H1 (cell line): ENCODE results near the gene RNF130. TPM values are rescaled to one million over a fixed set of nuclear protein-coding genes. Genes with fewer than 3 reads are reported as not detected.

Source experiments
- BRCA1 ChIP-seq: IDR thresholded peaks from 2 replicates; pipeline ENCODE4 v1.6.1; 2012; ENCODE audit warnings: low read depth, low read length, improper control_type of control experiment
- CTCF ChIP-seq, 3 experiments: IDR thresholded peaks; 1 replicate in 2 of 3; 2 replicates in 1 of 3; pipeline versions ENCODE4 v1.5.1 to v1.6.1; 2011; ENCODE audit warnings: low read length in 3 of 3, mild to moderate bottlenecking in 3 of 3, inconsistent platforms in 2 of 3, low read depth in 1 of 3, moderate library complexity in 1 of 3; ENCODE audit not compliant: insufficient read depth in 1 of 3; ENCODE audit errors: control extremely low read depth in 1 of 3
- polyA plus RNA-seq, 7 experiments: library from polyadenylated mRNA; depleted of rRNA in 3 of 7; stranded (reverse) in 5 of 7; unstranded in 2 of 7; fragments of >200 nt in 5 of 7; fragments of 200-250 nt in 2 of 7; gene quantifications; 1 replicate in 5 of 7; 2 replicates in 1 of 7; 4 replicates in 1 of 7; pipeline versions ENCODE4 v1.2.1 to v1.2.3, GENCODE V29; 2011 to 2013; ENCODE audit warnings: missing spikeins in 2 of 7, mixed read lengths in 2 of 7
- total RNA-seq: library from RNA; stranded (reverse); fragmentation: NEBNext Ultra II Directional; extraction: Animal tissue kit (Norgen Biotek cat#: 25700); gene quantifications from 2 replicates; pipeline ENCODE4 v1.2.1, GENCODE V29; 2021

RNF130 gene
- total and polyA plus RNA-seq, 2 of the 8 experiments (the other 6 are each of a cell fraction or from before 2014, with no cell fraction given), result 65.1 to 70.0 TPM

GRCh38 chr5:179974946-179975712 lies 96.4 kb downstream of the RNF130 start (continued):
- TF ChIP-seq CTCF (IDR thresholded peaks at IDR 0.05; ENCODE audit: control extremely low read depth in 1 of 3, insufficient read depth in 1 of 3, low read depth in 1 of 3, low read length in 3 of 3) (peak; percentile 73 to 85 (median 81)), BRCA1 (no peak)
